Measurements from ENCODE around the gene DIP2A.
"Not testable (repeated sequence)": the region's sequence is repeated elsewhere in the genome, so short reads cannot be mapped to it uniquely, and the experiment has no call there.

DIP2A gene

GRCh38 chr21:46448855-46449254, 9.8 kb upstream of the DIP2A start:
- DNase-seq: not testable (repeated sequence)

- DNase-seq: no peak
Measured at GRCh38 chr21:46452710-46453109, 6.0 kb upstream of the DIP2A start.

GRCh38 chr21:46454142-46454541, 4.5 kb upstream of the DIP2A start:
- DNase-seq: no peak

GRCh38 chr21:46454634-46455390, 3.9 kb upstream of the DIP2A start:
- DNase-seq: no peak

- peak; percentile 16 for DNase-seq
Measured at GRCh38 chr21:46455575-46456385, 2.9 kb upstream of the DIP2A start.

GRCh38 chr21:46456750-46457149, 1.9 kb upstream of the DIP2A start:
- no peak for DNase-seq

GRCh38 chr21:46457801-46458314, 833 bp upstream of the DIP2A start:
- peak; percentile 55 for DNase-seq

GRCh38 chr21:46459024-46459355, 299 bp downstream of the DIP2A start:
- DNase-seq: no peak

- DNase-seq: peak; percentile 21
Measured at GRCh38 chr21:46459356-46460112, 843 bp downstream of the DIP2A start.

- no peak for DNase-seq
Measured at GRCh38 chr21:46461909-46462308, 3.2 kb downstream of the DIP2A start.

- not testable (repeated sequence) for DNase-seq
Measured at GRCh38 chr21:46465153-46465552, 6.5 kb downstream of the DIP2A start.

- DNase-seq: peak; percentile 46
Measured at GRCh38 chr21:46465651-46466050, 7.0 kb downstream of the DIP2A start.

- DNase-seq: no peak
Measured at GRCh38 chr21:46468108-46468774, 9.6 kb downstream of the DIP2A start.

GRCh38 chr21:46469275-46469674, 10.6 kb downstream of the DIP2A start:
- DNase-seq: no peak

- no peak for DNase-seq
Measured at GRCh38 chr21:46471514-46471913, 12.8 kb downstream of the DIP2A start.

- DNase-seq: peak; percentile 75
Measured at GRCh38 chr21:46472246-46472645, 13.6 kb downstream of the DIP2A start.

GRCh38 chr21:46474382-46474781, 15.7 kb downstream of the DIP2A start:
- peak; percentile 17 for DNase-seq

GRCh38 chr21:46475296-46475695, 16.6 kb downstream of the DIP2A start:
- DNase-seq: no peak

GRCh38 chr21:46477765-46478164, 19.1 kb downstream of the DIP2A start:
- DNase-seq: no peak

GRCh38 chr21:46478910-46479309, 20.2 kb downstream of the DIP2A start:
- DNase-seq: no peak

- DNase-seq: no peak
Measured at GRCh38 chr21:46480466-46480865, 21.8 kb downstream of the DIP2A start.

GRCh38 chr21:46482225-46482845, 23.6 kb downstream of the DIP2A start:
- no peak for DNase-seq

Data from MV-4-11 (cell line).